HG03060 (cell line): ENCODE data around the gene C16orf92.
"Not testable (repeated sequence)": the region's sequence is repeated elsewhere in the genome, so short reads cannot be mapped to it uniquely, and the experiment has no call there.

Experiments used
- ATAC-seq: cut with Tn5 transposase; IDR thresholded peaks from one replicate; pipeline ENCODE4 v1.9.1; 2021; ENCODE audit warnings: low read depth, moderate number of reproducible peaks; ENCODE audit not compliant: unreplicated experiment

C16orf92 gene

GRCh38 chr16:30003670-30004423 lies 19.2 kb upstream of the C16orf92 start:
- ATAC-seq = no peak

DNA sequence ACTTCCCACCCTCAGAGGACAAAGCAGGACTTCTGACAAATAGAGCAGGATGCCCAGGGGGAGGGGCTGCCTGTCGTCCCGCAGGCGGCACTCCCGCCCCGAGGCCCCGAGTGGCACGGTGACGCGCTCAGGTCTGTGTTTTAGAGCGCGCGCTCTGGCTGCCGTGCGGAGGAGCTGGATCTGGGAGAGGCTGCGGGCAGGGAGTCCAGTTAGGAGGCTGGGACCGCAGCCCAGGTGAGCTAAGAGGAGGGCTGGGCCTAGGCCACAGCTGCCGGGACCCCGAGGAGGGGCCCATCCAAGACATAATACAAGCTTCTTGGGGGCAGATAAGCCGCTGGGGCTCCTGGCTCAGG lies 18.6 kb upstream of the C16orf92 start:
- ATAC-seq = no peak

DNA sequence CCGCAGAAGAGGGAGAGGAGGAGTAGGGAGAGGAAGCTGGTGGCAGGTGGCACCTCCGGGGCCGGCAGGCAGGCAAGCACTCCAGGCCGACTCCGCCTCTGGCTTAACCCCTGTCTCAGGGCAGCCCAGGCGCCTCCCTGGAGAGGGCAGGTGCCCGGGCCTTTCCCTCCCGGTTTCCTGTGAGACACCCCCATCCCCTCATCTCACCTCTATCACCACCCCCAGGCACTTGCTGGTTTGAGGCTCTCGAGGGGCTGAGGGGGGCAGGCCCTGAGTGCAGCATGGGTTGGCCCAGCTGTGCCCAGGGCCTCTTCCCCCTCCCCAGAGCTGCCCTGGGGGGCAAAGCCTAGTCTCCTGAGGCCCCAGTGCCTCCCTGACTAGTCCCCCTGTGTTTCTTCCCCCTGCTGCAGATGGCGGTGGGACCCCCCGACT lies 18.2 kb upstream of the C16orf92 start:
- no peak for ATAC-seq

- ATAC-seq = no peak
Observed at GRCh38 chr16:30005341-30006094, 17.5 kb upstream of the C16orf92 start.

DNA sequence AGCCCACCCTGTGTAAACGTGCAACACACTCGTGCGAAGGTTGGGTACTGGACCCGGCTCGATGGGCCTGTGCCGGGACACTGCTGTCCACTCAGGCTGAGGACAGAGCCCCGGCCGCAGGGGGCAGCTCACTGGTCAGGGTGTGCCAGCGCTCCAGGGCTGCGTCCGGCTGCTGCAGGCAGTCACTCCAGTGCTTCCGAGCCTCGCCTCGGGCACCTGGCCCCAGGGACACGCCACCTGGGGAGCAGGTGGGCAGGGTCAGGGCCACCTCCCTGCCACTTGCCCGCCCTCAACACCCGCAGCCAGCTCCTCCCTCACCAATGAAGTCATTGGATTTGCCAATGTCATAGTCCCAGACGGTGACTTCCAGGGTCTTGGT lies 16.9 kb upstream of the C16orf92 start:
- ATAC-seq = no peak

GRCh38 chr16:30006659-30007377 lies 16.2 kb upstream of the C16orf92 start:
- no peak for ATAC-seq

DNA sequence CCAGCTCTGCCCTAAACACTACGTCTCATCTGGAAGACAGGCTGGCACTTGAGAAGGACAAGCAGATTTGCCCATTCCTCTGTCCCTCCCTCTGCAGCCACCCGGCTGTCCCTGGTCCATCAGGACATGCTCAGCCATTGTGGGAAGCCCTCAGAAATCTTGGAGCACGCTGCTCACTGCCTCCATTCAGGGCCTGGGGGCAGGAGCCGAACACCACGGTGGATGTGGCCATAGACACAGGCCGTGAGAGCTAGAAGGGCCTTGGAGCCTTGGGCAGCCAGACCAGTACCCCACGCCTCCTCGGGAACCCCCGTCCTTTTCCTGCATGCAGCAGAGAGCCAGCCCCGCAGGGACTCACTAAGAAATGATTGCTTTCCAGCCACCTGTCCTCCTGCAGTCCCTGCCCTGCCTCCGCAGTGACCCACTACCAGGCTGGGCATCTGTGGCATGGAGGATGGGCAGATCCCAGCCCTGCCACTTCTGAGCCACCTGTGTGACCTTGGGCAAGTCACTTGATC lies 15.6 kb upstream of the C16orf92 start:
- ATAC-seq = no peak

DNA sequence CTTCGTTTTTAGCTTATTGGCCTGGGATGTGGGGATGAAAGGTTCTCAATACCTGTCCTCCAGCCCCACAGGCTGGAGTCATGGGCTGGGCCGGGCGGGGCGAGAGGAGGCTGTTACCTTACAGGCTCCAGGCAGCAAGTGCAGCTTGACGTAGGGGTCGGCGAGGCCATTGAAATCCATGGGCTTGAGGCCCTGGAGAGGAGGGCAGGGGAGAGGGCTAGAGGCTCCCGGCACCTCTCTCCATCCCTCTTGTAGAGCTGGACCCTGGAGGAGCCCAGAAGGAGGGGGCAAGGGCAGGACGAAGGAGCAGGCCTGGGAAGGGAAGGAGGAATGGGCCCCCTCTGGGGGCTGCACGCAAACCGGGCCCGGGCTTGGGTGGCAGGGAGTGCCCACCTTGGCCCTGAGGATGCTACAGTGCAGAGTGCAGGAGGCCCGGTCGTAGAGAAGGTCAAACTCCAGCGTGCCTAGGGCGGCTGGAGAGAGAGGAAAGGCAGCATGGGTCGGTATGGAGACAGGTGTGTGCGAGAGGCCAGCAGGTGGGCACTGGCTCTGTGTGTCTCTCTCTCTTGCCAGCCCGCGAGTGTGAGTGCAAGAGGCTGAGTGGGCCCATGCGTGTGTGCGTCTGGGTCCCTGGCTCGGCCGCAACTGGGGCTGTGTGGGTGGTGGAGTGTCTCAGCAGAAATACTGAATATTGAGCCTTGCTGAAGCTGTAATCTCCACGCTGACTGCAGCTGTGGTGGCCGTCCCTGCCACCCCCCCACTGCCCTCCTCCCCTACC lies 13.7 kb upstream of the C16orf92 start:
- ATAC-seq = no peak

GRCh38 chr16:30009990-30010843 lies 12.8 kb upstream of the C16orf92 start:
- ATAC-seq = no peak

DNA sequence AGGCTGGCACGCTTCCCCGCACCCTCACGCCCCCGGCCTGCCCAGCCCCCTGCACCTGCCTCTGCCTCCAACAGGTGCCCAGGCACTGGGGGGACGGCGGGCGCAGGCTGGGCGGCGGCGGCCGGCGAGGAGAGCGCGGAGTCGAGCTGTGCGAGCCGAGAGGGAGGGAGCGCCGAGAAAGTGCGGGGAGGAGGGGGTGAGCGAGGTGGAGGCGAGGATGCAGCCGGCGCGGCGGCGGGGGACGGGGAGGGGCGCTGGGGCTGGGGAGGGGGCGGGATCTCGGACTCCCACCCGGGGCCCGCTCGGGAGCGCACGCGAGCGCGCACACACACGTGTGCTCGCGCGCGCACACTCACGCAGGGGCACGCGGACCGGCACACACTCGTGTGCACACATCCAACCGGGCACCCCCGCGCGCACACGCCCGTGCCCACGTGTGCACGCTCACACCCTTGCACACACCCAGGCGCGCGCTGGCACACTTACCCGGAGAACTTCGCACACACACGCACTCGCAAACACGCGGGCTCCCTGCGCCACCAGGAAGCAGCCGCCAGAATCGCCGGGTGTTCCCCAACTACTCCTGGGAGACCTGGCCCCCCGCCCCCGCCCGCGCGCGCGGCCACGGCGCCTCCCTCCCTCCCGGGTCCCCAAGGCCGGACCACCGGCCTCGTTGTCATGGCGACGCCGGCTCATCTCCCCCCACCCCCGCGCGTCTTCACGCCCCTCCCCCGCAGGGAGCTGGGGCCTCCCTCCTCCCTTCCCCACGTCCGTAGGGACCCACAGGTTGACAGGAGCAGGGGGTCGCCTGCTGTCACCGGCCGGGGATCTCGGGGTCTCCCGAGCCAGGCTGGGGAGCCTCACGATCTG lies 11.9 kb upstream of the C16orf92 start, which contains the start of gene DOC2A:
TSS of gene DOC2A (minus strand) at position 184 of the 870 bp plus-strand sequence. CDS start 805 bp downstream, outside the sequence.
- no peak for ATAC-seq

GRCh38 chr16:30011714-30012504 lies 11.1 kb upstream of the C16orf92 start:
- no peak for ATAC-seq

- not testable (repeated sequence) for ATAC-seq
Observed at GRCh38 chr16:30012598-30012997, 10.4 kb upstream of the C16orf92 start.

GRCh38 chr16:30015450-30015849 lies 7.5 kb upstream of the C16orf92 start:
- ATAC-seq = not testable (repeated sequence)

DNA sequence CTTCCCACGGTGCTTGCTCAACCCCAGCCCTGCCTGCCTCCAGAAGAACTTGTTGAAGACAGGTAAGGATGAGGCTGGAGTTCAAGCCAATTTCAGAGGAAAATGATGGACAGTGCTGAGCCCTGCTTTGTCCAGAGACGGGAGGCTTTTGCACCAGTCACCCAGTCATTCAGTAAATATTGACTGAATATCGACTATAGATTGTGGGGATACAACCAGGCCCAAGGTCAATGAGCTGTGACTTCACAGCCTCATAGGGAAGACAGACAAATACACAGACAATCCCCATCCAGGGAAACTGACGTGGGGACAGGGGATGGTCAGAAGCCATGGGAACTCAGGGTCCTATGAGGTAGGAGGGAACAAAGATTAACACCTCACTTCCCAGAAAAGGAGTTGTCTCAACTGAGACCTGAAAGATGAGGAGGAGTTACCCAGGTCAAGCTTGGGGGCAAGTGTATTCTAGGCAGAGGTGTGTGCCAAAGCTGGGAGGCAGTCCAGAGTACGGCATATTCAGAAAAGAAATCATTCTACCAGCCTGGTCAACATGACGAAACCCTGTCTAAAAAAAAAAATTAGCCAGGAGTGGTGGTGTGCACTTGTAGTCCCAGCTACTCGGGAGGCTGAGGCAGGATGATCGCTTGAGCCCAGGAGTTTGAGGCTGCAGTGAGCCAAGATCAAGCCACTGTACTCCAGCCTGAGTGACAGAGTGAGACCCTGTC lies 6.3 kb upstream of the C16orf92 start:
- ATAC-seq = no peak

DNA sequence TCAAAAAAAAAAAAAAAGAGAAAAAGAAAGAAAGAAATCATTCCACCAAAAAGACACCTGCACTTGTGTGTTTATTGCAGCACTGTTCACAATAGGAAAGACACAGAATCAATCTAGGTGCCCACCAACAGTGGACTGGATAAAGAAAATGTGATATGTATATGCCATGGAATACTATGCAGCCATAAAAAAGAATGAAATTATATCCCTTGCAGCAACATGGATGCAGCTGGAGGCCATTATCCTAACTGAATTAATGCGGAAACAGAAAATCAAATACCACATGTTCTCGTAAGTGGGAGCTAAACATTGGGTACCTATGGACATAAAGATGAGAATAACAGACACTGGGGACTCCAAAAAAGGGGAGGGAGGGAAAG lies 5.7 kb upstream of the C16orf92 start:
- ATAC-seq = no peak

DNA sequence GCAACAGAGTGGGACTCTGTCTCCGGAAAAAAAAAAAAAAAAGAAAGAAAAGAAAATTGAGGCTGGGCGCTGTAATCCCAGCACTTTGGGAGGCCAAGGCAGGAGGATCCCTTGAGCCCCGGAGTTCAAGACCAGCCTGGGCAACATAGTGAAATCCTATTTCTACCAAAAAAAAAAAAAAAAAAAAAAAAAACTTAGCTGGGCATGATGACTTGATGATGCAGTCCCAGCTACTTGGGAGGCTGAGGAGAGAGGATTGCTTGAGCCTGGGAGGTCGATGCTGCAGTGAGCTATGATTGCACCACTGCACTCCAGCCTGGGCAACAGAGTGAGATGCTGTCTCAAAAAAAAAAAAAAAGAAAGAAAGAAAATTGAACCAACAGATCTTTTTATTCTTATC lies 5.1 kb upstream of the C16orf92 start:
- not testable (repeated sequence) for ATAC-seq

- no peak for ATAC-seq
Observed at GRCh38 chr16:30018731-30019158, 4.3 kb upstream of the C16orf92 start.
